GM12872 (cell line): ENCODE measurements around the gene PPP1R1A.

ENCODE experiments used
- CTCF ChIP-seq: IDR thresholded peaks from 3 replicates; pipeline ENCODE4 v1.5.1; 2011; ENCODE audit warnings: low read depth, mild to moderate bottlenecking, low read length, moderate library complexity; ENCODE audit not compliant: insufficient read depth

The PPP1R1A gene

DNA sequence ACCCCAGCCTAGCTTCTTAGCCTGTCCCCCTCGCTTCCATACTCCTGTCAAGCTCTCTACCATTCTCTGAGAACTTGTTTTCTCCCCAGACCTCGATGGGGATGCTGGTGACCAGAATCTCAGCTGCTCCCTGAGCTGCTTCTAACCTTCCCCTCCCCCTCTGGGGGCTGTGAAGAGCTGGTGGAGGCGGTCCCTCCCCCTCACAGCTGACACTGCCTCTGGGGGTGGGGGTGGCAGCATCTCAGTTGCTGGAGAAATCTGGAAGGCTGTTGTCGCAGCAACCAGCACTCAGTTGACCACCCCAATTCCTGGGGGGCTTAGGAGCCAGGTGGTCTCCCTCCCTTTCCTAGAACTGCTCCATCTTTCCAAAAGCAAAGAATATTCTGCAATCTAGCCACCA lies 4.7 kb downstream of the PPP1R1A start:
- no peak for TF ChIP-seq CTCF

GRCh38 chr12:54581412-54581811 lies 7.0 kb downstream of the PPP1R1A start:
- no peak for TF ChIP-seq CTCF

- peak; percentile 100 for TF ChIP-seq CTCF
Measured at GRCh38 chr12:54579696-54580333, 8.6 kb downstream of the PPP1R1A start.

GRCh38 chr12:54579258-54579657 lies 9.2 kb downstream of the PPP1R1A start:
- TF ChIP-seq CTCF: no peak

DNA sequence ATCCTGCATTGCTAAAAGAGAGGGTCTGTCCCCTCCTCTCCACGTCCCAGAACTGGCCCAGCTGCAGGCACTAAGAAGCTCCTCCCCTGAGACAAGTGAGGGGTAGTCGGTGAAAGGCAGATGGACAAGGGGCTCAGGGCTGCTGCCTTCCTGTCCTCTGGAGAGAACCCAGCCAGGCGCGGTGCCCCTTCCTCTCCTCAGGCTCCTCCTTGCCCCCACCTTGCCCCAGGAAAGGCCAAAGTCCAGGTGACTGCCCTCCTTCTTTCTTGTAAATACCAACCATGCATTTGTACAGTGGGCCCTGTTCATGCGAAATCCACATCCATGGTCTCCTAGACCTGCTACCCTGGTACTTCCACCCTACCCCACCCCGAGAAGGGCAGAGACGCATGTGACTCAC lies 9.7 kb downstream of the PPP1R1A start:
- TF ChIP-seq CTCF: no peak

DNA sequence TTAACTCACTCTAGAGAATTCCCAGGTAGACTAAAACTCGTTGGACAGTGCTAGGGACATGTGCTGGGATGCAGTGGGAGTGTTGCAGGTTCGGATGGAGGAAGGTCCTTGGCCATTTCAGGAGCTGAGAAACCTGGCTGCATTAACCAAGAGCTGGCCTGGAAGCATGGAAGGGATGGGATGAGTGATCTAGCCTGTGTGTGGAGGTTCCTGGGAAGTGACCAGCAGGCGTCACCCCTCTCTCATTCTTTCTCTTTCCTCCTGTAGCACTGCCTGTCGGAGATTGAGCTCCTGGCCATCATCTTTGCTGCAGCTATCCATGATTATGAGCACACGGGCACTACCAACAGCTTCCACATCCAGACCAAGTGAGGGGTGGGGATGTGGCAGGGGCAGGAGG lies 15.6 kb downstream of the PPP1R1A start:
- no peak for TF ChIP-seq CTCF

DNA sequence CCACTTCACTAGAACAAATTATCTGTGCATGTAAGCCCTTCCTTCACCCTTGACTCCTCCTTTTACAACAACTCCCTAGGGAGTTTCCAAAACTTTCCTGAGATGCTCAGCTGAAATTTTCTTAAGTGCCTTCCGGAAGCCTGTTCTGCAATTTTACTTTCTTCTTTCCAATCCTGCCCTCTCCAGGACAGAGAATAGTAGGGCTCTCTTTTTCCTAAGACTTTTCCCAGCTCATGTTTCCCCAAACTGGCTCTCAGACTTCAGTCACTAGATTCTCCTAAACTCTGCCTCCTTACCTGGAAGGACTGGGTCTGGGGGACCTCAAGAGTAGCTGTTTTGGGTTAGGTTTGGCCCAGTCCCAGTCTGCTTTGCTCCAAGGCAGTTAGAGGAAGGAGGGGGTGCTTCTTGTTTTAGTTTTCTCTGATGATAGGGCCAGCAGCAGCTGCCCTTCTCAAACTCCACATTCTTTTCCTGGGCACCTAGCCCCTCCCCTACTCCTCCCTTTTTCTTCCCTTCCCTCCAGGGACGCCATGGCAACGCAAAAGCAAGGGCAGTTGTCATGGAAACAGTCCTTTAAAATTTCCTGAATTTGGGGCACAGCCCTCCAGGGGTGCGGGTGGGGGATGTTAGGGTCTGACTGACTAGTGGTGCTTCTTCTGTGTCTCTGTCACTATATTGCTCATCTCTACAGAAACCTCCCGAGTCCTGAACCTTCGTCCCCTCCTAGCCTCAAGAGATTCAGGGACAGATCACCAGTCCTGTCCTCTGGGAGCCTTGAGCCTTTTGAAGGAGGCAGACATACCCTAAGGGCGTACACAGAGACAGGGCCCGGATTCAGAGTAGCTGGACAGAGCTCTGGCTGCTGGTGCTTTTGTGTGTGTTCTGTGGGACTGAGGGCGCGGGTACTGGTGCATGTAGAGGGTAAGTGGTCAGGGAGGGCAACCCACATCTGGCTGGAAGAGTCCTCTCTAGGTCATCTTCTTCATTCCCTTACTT lies 17.0 kb downstream of the PPP1R1A start:
- TF ChIP-seq CTCF: no peak
